Heart left ventricle (tissue), 13 donors: ENCODE results near the gene SORCS2.

Experiments
- CTCF ChIP-seq, 12 donors: fragments of 200-600 bp; sonication (generic) in 4 of 12; IDR thresholded peaks; one replicate each; pipeline versions ENCODE4 v1.5.0 to v1.8.0; 2018 to 2022; ENCODE audit warnings: antibody characterized with exemption in 12 of 12, mild to moderate bottlenecking in 5 of 12
- POLR2A ChIP-seq, 2 donors: fragments of 450-650 bp; IDR thresholded peaks; one replicate each; pipeline ENCODE4 v1.6.1; 2017; ENCODE audit warnings: antibody characterized with exemption in 2 of 2, mild to moderate bottlenecking in 2 of 2, moderate library complexity in 2 of 2
- donor health status: ischemic (EF 13 %, LVEDD 7.1; RV severe dilation, severe dysfunction).
- donor health status: DM: no; HTN: yes; CAD: no.
- donor health status: DM: no; HTN: no; CAD: no.
- donor health status: ischemic (EF 25% LVEDD 6.9; RV normal size, moderate dysfunction).
- donor health status: ischemic (EF 25% LVEDD 5.7; RV mildly dilated, moderate dysfunction).
- donor health status: ischemic (EF 35%, LVEDD 5.7; RV mildly dilated, moderate dysfunction).
- donor health status: nonischemic (EF 11% LVEDD 7.7; RV severe dilation, severe dysfunction).
- donor health status: DM: yes; HTN: yes; CAD: no.
- donor health status: PGD.
- donor health status: ischemic (EF 29% LVEDD 5.4; RV normal size, mild dysfunction).
- donor health status: nonischemic (EF 23%, LVEDD 6.1; RV moderate dilation, normal function).

GRCh38 chr4:7647600-7648543, 455.5 kb downstream of the SORCS2 start:
- no peak for TF ChIP-seq CTCF (IDR thresholded peaks at IDR 0.05)
- TF ChIP-seq POLR2A (IDR thresholded peaks at IDR 0.05) = no peak
